OCI-LY7 (cell line): ENCODE results near the gene RAD9A. TPM values are rescaled to one million over a fixed set of nuclear protein-coding genes. Genes with fewer than 3 reads are reported as not detected.
A peak's percentile ranks its signal among the peaks of the same experiment; 100 is the strongest.

ENCODE experiments used
- BruUV-seq: library from RNA; stranded (reverse); fragments of 400-500 nt; replicated peaks from 2 replicates; lab custom pipeline; 2021; lab: Mats Ljungman, UMichigan
- CTCF ChIA-PET: fragments of 300-600 bp; sonication (Branson Sonifier 250); formaldehyde crosslinking; loops from one replicate; lab custom pipeline; 2022; ENCODE audit warnings: antibody characterized with exemption; ENCODE audit not compliant: unreplicated experiment; lab: Charles Lee
- POLR2A ChIA-PET: fragments of 300-600 bp; sonication (Branson Sonifier 250); formaldehyde crosslinking; loops from one replicate; lab custom pipeline; 2022; ENCODE audit warnings: antibody characterized with exemption; lab: Charles Lee
- DNase-seq: peaks from one replicate; pipeline ENCODE4 v3.0.0-alpha.2; 2015; ENCODE audit warnings: low spot score
- H2AFZ ChIP-seq: fragments of 200-600 bp; sonication (generic), shearing (Covaris generic); 2 replicates; pipeline ENCODE4 v1.6.1; 2014; ENCODE audit warnings: mild to moderate bottlenecking, antibody characterized with exemption, low read length, moderate library complexity
- H3K27ac ChIP-seq: fragments of 200-600 bp; sonication (generic); 2 replicates; pipeline ENCODE4 v1.5.1; 2014; ENCODE audit warnings: mixed run types, low read depth, mild to moderate bottlenecking, moderate library complexity, low read length, inconsistent platforms; ENCODE audit not compliant: poor library complexity, severe bottlenecking
- H3K36me3 ChIP-seq: fragments of 200-600 bp; sonication (generic); 2 replicates; pipeline ENCODE4 v1.6.1; 2014; ENCODE audit warnings: mild to moderate bottlenecking, antibody characterized with exemption, low read length, moderate library complexity, mixed read lengths; ENCODE audit not compliant: insufficient read depth
- H3K4me1 ChIP-seq: fragments of 200-600 bp; sonication (generic); 2 replicates; pipeline ENCODE4 v1.5.1; 2014; ENCODE audit warnings: mild to moderate bottlenecking, low read length; ENCODE audit not compliant: insufficient read depth, poor library complexity, severe bottlenecking
- H3K4me2 ChIP-seq: fragments of 200-600 bp; sonication (generic); 2 replicates; pipeline ENCODE4 v1.6.1; 2014; ENCODE audit warnings: mild to moderate bottlenecking, low read length
- H3K4me3 ChIP-seq: fragments of 200-600 bp; sonication (generic); 2 replicates; pipeline ENCODE4 v1.5.1; 2014; ENCODE audit warnings: mild to moderate bottlenecking, low read depth, low read length; ENCODE audit not compliant: poor library complexity, severe bottlenecking
- H3K79me2 ChIP-seq: fragments of 200-600 bp; sonication (generic); 2 replicates; pipeline ENCODE4 v1.6.1; 2016; ENCODE audit warnings: low read depth, mild to moderate bottlenecking, low read length, moderate library complexity, mixed read lengths; ENCODE audit not compliant: insufficient read depth
- H3K9me2 ChIP-seq: fragments of 200-600 bp; sonication (generic); 2 replicates; pipeline ENCODE4 v1.6.1; 2016; ENCODE audit warnings: mild to moderate bottlenecking, low read length, mixed read lengths; ENCODE audit not compliant: insufficient read depth
- H3K9me3 ChIP-seq: fragments of 200-600 bp; sonication (generic); 2 replicates; pipeline ENCODE4 v1.6.1; 2014; ENCODE audit warnings: mild to moderate bottlenecking, mixed run types, low read length, mixed read lengths
- H4K20me1 ChIP-seq: fragments of 200-600 bp; sonication (generic); 2 replicates; pipeline ENCODE4 v1.6.1; 2014; ENCODE audit warnings: mild to moderate bottlenecking, antibody characterized with exemption, low read length, moderate library complexity, mixed read lengths; ENCODE audit not compliant: insufficient read depth
- EZH2phosphoT487 ChIP-seq: fragments of 200-600 bp; sonication (generic); IDR thresholded peaks from 2 replicates; pipeline ENCODE4 v1.6.1; 2018; ENCODE audit warnings: low read depth, borderline replicate concordance, mild to moderate bottlenecking, mixed run types, antibody characterized with exemption, low read length, moderate library complexity, mixed read lengths
- intact Hi-C: fragments of 100-400 bp; cut with micrococcal nuclease; formaldehyde crosslinking; loops from one replicate; pipeline ENCODE4 v1.10.0; 2022; ENCODE audit not compliant: unreplicated experiment
- total RNA-seq, 2 experiments: library from RNA; depleted of rRNA in 1 of 2; stranded (reverse); fragments of >200 nt in 1 of 2; shearing (Covaris generic) in 1 of 2; gene quantifications; 2 replicates each; pipeline ENCODE4 v1.2.3, GENCODE V29; 2014 to 2022
- TF ChIP-seq, protein P1 (sequence below): fragments of 200-600 bp; sonication (generic); conservative IDR thresholded peaks from 2 replicates; pipeline ENCODE4 v1.5.1; 2014; ENCODE audit warnings: mild to moderate bottlenecking, antibody characterized with exemption, low read length, moderate library complexity, mixed read lengths

The RAD9A gene
- total RNA-seq, 2 experiments from 2014 or later, result 51.0 to 62.2 TPM

DNA sequence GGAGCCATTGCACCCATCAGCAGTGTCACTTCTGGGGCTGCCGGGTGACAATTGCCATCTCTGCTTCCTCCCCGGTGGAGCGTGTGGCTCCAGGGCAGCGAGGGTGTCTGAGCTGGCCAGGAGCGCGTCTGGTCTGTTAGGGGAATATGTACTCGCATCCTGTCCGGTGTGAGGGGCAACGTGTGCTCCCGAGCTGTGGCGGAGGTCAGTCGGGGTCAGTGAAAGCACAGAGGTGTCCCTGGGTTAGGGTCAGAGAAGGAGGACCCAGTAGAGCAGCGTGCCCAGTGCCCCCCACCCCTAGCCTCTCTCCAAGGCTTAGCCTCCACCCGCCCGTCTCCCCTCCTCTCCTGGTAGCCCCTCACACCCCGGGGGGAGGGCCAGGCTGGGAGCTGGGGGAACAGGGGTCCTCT lies 19.9 kb upstream of the RAD9A start:
- CTCF ChIA-PET, result no interaction called here
- BruUV-seq, result no TSS peak
- no peaks in the 10 kb centered on the region for H3K9me3 ChIP-seq
- H3K27ac ChIP-seq, result no peak overlapping the region
- H3K4me1 ChIP-seq, result peaks cover 40% of the 10 kb centered on the region
- intact Hi-C loops, result no loop called here
- peak overlapping the region; percentile 22 for H3K4me3 ChIP-seq
- peak overlapping the region; percentile 52 for H3K4me2 ChIP-seq
- POLR2A ChIA-PET, result interaction anchor here (1.3 kb wide), 1 partner anchor 9 kb away, joined by 4 read pairs; no protein-coding TSS in a partner anchor
- TF ChIP-seq EZH2phosphoT487, result no peak
- TF ChIP-seq, protein P1, sequence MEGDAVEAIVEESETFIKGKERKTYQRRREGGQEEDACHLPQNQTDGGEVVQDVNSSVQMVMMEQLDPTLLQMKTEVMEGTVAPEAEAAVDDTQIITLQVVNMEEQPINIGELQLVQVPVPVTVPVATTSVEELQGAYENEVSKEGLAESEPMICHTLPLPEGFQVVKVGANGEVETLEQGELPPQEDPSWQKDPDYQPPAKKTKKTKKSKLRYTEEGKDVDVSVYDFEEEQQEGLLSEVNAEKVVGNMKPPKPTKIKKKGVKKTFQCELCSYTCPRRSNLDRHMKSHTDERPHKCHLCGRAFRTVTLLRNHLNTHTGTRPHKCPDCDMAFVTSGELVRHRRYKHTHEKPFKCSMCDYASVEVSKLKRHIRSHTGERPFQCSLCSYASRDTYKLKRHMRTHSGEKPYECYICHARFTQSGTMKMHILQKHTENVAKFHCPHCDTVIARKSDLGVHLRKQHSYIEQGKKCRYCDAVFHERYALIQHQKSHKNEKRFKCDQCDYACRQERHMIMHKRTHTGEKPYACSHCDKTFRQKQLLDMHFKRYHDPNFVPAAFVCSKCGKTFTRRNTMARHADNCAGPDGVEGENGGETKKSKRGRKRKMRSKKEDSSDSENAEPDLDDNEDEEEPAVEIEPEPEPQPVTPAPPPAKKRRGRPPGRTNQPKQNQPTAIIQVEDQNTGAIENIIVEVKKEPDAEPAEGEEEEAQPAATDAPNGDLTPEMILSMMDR, result no peak
- H3K79me2 ChIP-seq, result no peaks in the 10 kb centered on the region
- no peaks in the 10 kb centered on the region for H3K36me3 ChIP-seq
- no peak for DNase-seq
- no peaks in the 10 kb centered on the region for H4K20me1 ChIP-seq
- H2AFZ ChIP-seq, result no peak overlapping the region
- H3K9me2 ChIP-seq, result no peaks in the 10 kb centered on the region

DNA sequence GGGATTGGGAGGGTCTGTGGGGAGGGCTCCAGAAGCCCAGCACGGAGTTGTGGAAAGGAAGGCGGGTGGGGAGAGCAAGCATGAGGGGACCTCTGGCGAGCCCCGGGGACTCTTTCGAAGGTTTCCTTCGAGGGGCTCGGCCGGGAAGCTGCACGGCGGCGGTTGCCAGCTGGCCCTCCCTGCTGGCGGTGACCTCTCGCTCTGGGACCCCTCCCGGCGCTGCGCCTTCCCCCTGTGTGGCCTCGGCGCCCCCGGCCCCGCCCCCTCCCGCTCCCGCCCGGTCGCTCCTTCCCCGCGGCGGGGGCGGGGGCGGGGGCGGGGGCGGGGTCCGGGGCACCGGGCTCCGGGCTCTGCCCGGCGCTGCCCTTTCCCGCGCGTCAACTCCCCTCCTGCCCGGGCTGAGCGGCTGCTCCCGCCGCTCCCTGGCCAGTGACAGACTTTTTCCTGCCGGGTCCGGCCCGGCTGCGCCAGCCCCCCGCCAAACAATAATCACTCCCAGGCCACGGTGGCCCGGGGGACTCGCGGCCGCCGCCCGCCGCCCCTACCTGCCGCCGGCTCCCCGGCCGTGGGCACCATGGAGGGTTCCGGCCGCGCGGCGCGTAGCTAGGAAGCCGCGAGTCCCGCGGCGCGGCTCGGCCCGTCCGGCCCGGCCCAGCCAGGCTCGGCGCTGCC lies 19.3 kb upstream of the RAD9A start:
- no peaks in the 10 kb centered on the region for H4K20me1 ChIP-seq
- CTCF ChIA-PET, result interaction anchor here (2.3 kb wide), 1 partner anchor 16 kb away, joined by 12 read pairs; no protein-coding TSS in a partner anchor
- H3K36me3 ChIP-seq, result no peaks in the 10 kb centered on the region
- no peak for DNase-seq
- H3K4me2 ChIP-seq, result peak overlapping the region; percentile 82
- BruUV-seq, result no TSS peak
- no peaks in the 10 kb centered on the region for H3K9me2 ChIP-seq
- TF ChIP-seq, protein P1, result no peak
- TF ChIP-seq EZH2phosphoT487, result no peak
- intact Hi-C loops, result no loop called here
- H3K27ac ChIP-seq, result no peak overlapping the region
- H3K4me1 ChIP-seq, result peaks cover 40% of the 10 kb centered on the region
- POLR2A ChIA-PET, result interaction anchor here (1.3 kb wide), 1 partner anchor 8 kb away, joined by 4 read pairs; no protein-coding TSS in a partner anchor
- no peaks in the 10 kb centered on the region for H3K9me3 ChIP-seq
- peak overlapping the region; percentile 79; the same call in 1 of the 2 replicates for H2AFZ ChIP-seq
- peak overlapping the region; percentile 67 for H3K4me3 ChIP-seq
- no peaks in the 10 kb centered on the region for H3K79me2 ChIP-seq
